Tracheal epithelial cell (primary cell): ENCODE data around the gene CSF3R. TPM values are rescaled to one million over a fixed set of nuclear protein-coding genes. Genes with fewer than 3 reads are reported as not detected.

ENCODE experiments used
- total RNA-seq: library from RNA; depleted of rRNA; stranded (reverse); fragments of >200 nt; gene quantifications from 2 replicates; pipeline ENCODE4 v1.2.1, GENCODE V29; 2014

The CSF3R gene
- 0.24 TPM in 1 of 2 replicates, not detected in the other for total RNA-seq

DNA sequence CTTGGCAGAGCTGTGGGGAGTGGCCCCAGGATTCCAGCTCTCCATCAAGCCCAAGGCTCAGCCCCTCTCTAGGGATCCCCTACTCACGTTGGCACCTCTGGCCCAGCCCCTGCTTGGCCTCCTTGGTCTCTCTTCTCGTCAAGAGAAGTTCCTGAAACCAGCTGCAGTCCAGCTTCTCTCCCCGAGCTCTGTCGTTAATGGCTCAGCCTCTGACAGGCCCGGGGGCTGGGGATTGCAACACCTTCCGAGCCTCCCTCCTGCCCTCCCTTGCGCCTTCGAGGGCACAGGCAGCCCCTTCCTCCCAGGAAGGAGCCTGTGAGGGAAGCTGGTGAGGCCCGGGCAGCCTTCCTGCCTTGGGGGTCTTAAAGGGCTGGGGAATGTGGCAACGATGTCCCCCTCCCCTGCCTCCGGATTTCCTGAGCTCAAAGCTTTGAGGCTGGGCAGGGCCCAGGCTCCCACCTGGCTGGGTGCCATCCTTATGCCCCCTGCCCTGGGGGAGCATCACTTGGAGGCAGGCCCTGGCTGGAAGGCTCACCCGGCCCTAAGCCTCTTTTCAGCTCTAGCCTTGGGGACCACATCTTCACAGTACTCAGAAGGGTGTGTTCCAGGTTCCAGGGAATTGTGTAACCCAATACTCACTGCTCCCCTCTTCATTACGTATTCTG is at the start of gene CSF3R:
TSS of gene CSF3R (minus strand) at position 190 of the 665 bp plus-strand sequence. CDS start 3,417 bp downstream, outside the sequence.

DNA sequence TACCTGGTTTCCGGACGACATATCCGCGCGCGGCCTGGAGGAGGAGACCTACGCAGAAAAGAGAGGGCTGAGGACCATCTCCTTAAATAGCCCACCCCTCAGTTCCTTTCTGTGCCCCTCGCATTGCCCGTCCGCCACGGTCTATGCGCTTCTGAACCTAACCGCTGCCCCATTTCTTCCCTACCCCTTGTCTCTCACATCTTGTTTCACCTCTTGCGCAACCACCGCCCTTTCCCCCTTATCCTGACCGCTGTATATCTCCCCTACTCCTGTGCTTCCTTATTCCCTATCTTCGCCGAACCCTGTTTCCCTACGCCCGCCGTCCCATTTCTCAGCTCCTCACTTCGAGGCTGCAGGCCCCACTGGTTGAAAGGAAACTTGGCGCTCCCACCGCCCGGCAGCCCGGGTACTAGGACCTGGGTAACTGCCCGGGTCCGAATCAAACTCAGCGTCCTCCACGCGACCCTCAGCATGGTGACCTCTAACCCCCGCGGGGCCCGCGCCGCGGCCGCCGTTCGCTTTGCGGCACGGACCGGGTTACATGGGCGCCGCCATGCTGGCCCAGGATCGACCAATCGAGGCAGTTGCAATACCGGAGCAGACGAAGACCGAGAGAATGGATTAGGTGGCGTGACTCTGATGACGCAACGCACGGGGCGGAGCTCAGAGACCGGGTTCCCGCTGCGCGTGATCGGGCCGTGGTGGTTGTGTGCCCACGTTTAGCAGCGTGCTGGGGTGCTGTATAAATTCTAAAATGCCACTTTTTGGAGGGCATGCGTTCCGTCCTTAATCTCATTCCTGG is 18.7 kb downstream of the CSF3R start, which contains the start of gene MRPS15:
TSS of gene MRPS15 (minus strand) at position 582 of the 802 bp plus-strand sequence. CDS start at position 473, 109 bp downstream.

DNA sequence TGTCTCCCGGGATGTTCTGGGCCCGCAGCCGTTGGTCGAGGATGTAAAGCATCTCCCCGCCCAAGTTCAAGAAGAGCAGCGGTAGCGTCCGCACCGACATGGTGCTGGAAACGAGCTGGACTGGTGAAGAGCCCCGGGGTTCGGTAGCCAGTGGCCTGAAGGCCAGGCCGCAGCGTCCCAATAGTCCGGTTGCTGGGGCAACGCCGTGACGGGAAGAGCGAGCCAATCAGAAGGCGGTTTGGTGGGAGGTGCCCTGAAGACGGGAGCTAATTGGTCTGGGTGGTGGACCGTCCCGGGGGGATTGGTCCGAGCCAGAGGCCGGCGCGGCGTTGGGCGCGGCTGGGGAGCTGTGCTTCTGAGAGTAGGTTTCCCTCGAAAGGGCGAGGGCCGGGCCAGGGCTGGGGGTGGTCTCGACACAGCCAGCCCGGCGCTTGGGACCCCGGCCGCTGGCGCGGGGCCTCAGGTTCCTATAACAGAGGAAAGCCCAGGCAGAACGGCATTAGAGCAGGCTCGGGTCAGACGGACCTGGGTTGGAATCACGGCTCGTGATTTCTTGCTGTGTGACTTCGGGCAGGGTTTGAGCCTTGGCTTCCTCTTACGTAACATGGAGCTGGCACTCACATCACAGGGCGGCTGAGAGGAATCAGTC is 32.3 kb downstream of the CSF3R start, which contains the start of gene OSCP1:
TSS of gene OSCP1 (minus strand) at position 182 of the 649 bp plus-strand sequence. CDS start at position 100, 82 bp downstream.

Other genes starting within 250 kb of the CSF3R start
- gene SH3D21, start 176.5 kb downstream of the CSF3R start, total RNA-seq: 3.2 and 7.0 TPM in 2 replicates
- 47.3 and 56.6 TPM in 2 replicates for gene EVA1B, start 159.3 kb downstream of the CSF3R start, total RNA-seq
- 5.5 and 6.5 TPM in 2 replicates for gene STK40, start 97.0 kb downstream of the CSF3R start, total RNA-seq
- gene LSM10, start 85.0 kb downstream of the CSF3R start, total RNA-seq: 8.4 and 8.5 TPM in 2 replicates
- 6.3 and 12.6 TPM in 2 replicates for gene OSCP1, start 32.5 kb downstream of the CSF3R start, total RNA-seq
- 86.5 and 94.2 TPM in 2 replicates for gene MRPS15, start 18.5 kb downstream of the CSF3R start, total RNA-seq